OCI-LY1 (cell line): ENCODE measurements around the gene C11orf98.
"Not testable (repeated sequence)": the region's sequence is repeated elsewhere in the genome, so short reads cannot be mapped to it uniquely, and the experiment has no call there.

Experiments used
- H2AFZ ChIP-seq: fragments of 200-600 bp; sonication (generic), shearing (Covaris generic); 2 replicates; pipeline ENCODE4 v1.6.0; 2014; ENCODE audit warnings: antibody characterized with exemption, mild to moderate bottlenecking, low read length
- H3F3A ChIP-seq: fragments of 200-600 bp; sonication (generic), shearing (Covaris generic); 2 replicates; pipeline ENCODE4 v1.6.0; 2014; ENCODE audit warnings: mild to moderate bottlenecking, antibody characterized with exemption, low read length, moderate library complexity; ENCODE audit not compliant: insufficient read depth
- H3K27ac ChIP-seq: fragments of 200-600 bp; sonication (generic); 2 replicates; pipeline ENCODE4 v1.5.1; 2014; ENCODE audit warnings: low read length, mixed run types, mild to moderate bottlenecking, low read depth; ENCODE audit not compliant: poor library complexity, severe bottlenecking
- H3K27me3 ChIP-seq: fragments of 200-600 bp; sonication (generic); 2 replicates; pipeline ENCODE4 v1.6.0; 2014; ENCODE audit warnings: antibody characterized with exemption, mild to moderate bottlenecking, low read length, moderate library complexity; ENCODE audit not compliant: insufficient read depth
- H3K36me3 ChIP-seq: fragments of 200-600 bp; sonication (generic); 2 replicates; pipeline ENCODE4 v1.6.1; 2014; ENCODE audit warnings: mild to moderate bottlenecking, antibody characterized with exemption, low read length, moderate library complexity, mixed read lengths; ENCODE audit not compliant: insufficient read depth
- H3K4me1 ChIP-seq: fragments of 200-600 bp; sonication (generic); 2 replicates; pipeline ENCODE4 v1.5.1; 2014; ENCODE audit warnings: mild to moderate bottlenecking, low read length, moderate library complexity; ENCODE audit not compliant: insufficient read depth, severe bottlenecking
- H3K4me2 ChIP-seq: fragments of 200-600 bp; sonication (generic), shearing (Covaris generic); 2 replicates; pipeline ENCODE4 v1.6.1; 2014; ENCODE audit warnings: low read length
- H3K4me3 ChIP-seq: fragments of 200-600 bp; sonication (generic); 2 replicates; pipeline ENCODE4 v1.5.1; 2014; ENCODE audit warnings: low read length, low read depth, mild to moderate bottlenecking, mixed read lengths; ENCODE audit not compliant: poor library complexity, severe bottlenecking
- H3K79me2 ChIP-seq: fragments of 200-600 bp; shearing (Covaris generic); 2 replicates; pipeline ENCODE4 v1.6.1; 2016; ENCODE audit warnings: mixed run types, low read length, mixed read lengths; ENCODE audit not compliant: insufficient read depth
- H3K9ac ChIP-seq: fragments of 200-600 bp; sonication (generic), shearing (Covaris generic); 2 replicates; pipeline ENCODE4 v1.6.1; 2014; ENCODE audit warnings: mild to moderate bottlenecking, low read length, mixed read lengths
- H3K9me2 ChIP-seq: fragments of 200-600 bp; sonication (generic), shearing (Covaris generic); 2 replicates; pipeline ENCODE4 v1.6.1; 2014; ENCODE audit warnings: low read depth, mild to moderate bottlenecking, low read length, mixed read lengths
- H3K9me3 ChIP-seq: fragments of 200-600 bp; shearing (Covaris generic); 2 replicates; pipeline ENCODE4 v1.6.1; 2014; ENCODE audit warnings: low read length, mixed read lengths
- H4K20me1 ChIP-seq: fragments of 200-600 bp; sonication (generic), shearing (Covaris generic); 2 replicates; pipeline ENCODE4 v1.6.0; 2016; ENCODE audit warnings: mild to moderate bottlenecking, low read length; ENCODE audit not compliant: insufficient read depth
- CTCF ChIP-seq: fragments of 200-600 bp; sonication (generic), shearing (Covaris generic); IDR thresholded peaks from 2 replicates; pipeline ENCODE4 v1.5.1; 2017; ENCODE audit warnings: mild to moderate bottlenecking, antibody characterized with exemption, low read length, moderate library complexity, mixed read lengths
- EZH2 ChIP-seq: fragments of 200-600 bp; sonication (generic), shearing (Covaris generic); IDR thresholded peaks from 2 replicates; pipeline ENCODE4 v1.8.0; 2017; ENCODE audit warnings: borderline replicate concordance, mixed run types, mild to moderate bottlenecking, antibody characterized with exemption, low read length, moderate library complexity, mixed read lengths

The C11orf98 gene

GRCh38 chr11:62621027-62621566 is 43.9 kb downstream of the C11orf98 start:
- Histone ChIP-seq H2AFZ (no peak overlapping the region), H4K20me1 (no peaks in the 10 kb centered on the region)

GRCh38 chr11:62616957-62617356 is 48.1 kb downstream of the C11orf98 start:
- not testable (repeated sequence) for H3K27me3 ChIP-seq, H3K9me2 ChIP-seq, H3K4me1 ChIP-seq, H2AFZ ChIP-seq, H3K9ac ChIP-seq, H3F3A ChIP-seq, H4K20me1 ChIP-seq, H3K27ac ChIP-seq, H3K79me2 ChIP-seq, H3K9me3 ChIP-seq, H3K4me2 ChIP-seq, H3K4me3 ChIP-seq
- peaks cover 23% of the 10 kb centered on the region for H3K36me3 ChIP-seq

More at GRCh38 chr11:62621027-62621566, 43.9 kb downstream of the C11orf98 start:
- Histone ChIP-seq H3K4me3 (peak overlapping the region; percentile 96), H3K9me3 (no peaks in the 10 kb centered on the region), H3K9me2 (no peaks in the 10 kb centered on the region), H3K36me3 (peaks cover 35% of the 10 kb centered on the region), H3K79me2 (peaks cover 8% of the 10 kb centered on the region), H3K27ac (peak overlapping the region; percentile 81), H3K4me1 (peaks cover 14% of the 10 kb centered on the region), H3K27me3 (no peaks in the 10 kb centered on the region), H3K4me2 (peak overlapping the region; percentile 92), H3K9ac (peak overlapping the region; percentile 99), H3F3A (peaks cover 7% of the 10 kb centered on the region; the same call in 1 of the 2 replicates)
- TF ChIP-seq CTCF, result no peak
- TF ChIP-seq EZH2, result no peak

GRCh38 chr11:62615521-62615920 is 49.5 kb downstream of the C11orf98 start:
- Histone ChIP-seq H3K9me3 (no peaks in the 10 kb centered on the region), H3K27me3 (no peaks in the 10 kb centered on the region), H3K4me1 (peaks cover 16% of the 10 kb centered on the region), H3K4me2 (no peak overlapping the region), H3K27ac (no peak overlapping the region), H3K36me3 (peaks cover 24% of the 10 kb centered on the region), H2AFZ (no peak overlapping the region), H3K9ac (no peak overlapping the region), H3F3A (no peaks in the 10 kb centered on the region), H3K79me2 (no peaks in the 10 kb centered on the region; the same call in 1 of the 2 replicates), H3K9me2 (no peaks in the 10 kb centered on the region), H4K20me1 (no peaks in the 10 kb centered on the region), H3K4me3 (no peak overlapping the region)
- TF ChIP-seq EZH2 (no peak), CTCF (no peak)

GRCh38 chr11:62614275-62614674 is 50.7 kb downstream of the C11orf98 start:
- Histone ChIP-seq H3F3A (no peaks in the 10 kb centered on the region; the same call in 1 of the 2 replicates), H3K9ac (no peak overlapping the region; the same call in 1 of the 2 replicates), H3K79me2 (no peaks in the 10 kb centered on the region), H3K9me2 (no peaks in the 10 kb centered on the region), H3K9me3 (no peaks in the 10 kb centered on the region), H3K4me3 (no peak overlapping the region), H3K27ac (peak overlapping the region; percentile 53), H2AFZ (no peak overlapping the region), H3K36me3 (peaks cover 30% of the 10 kb centered on the region), H3K4me2 (no peak overlapping the region), H3K4me1 (peaks cover 25% of the 10 kb centered on the region), H3K27me3 (no peaks in the 10 kb centered on the region), H4K20me1 (no peaks in the 10 kb centered on the region)
- TF ChIP-seq CTCF (no peak), EZH2 (no peak)
